Daoy (cell line): ENCODE measurements around the gene CEBPZOS. TPM values are rescaled to one million over a fixed set of nuclear protein-coding genes. Genes with fewer than 3 reads are reported as not detected.
"Not testable (repeated sequence)": the region's sequence is repeated elsewhere in the genome, so short reads cannot be mapped to it uniquely, and the experiment has no call there.

ENCODE experiments used
- DNase-seq: peaks from one replicate; pipeline ENCODE4 v3.0.0-alpha.2; 2015; ENCODE audit warnings: low read depth
- total RNA-seq: library from RNA; depleted of rRNA; stranded (reverse); fragments of >200 nt; shearing (Covaris generic); gene quantifications from 2 replicates; pipeline ENCODE4 v1.2.3, GENCODE V29; 2014

The CEBPZOS gene
- total RNA-seq, 1 experiment from 2014 or later, result 10.5 TPM

DNA sequence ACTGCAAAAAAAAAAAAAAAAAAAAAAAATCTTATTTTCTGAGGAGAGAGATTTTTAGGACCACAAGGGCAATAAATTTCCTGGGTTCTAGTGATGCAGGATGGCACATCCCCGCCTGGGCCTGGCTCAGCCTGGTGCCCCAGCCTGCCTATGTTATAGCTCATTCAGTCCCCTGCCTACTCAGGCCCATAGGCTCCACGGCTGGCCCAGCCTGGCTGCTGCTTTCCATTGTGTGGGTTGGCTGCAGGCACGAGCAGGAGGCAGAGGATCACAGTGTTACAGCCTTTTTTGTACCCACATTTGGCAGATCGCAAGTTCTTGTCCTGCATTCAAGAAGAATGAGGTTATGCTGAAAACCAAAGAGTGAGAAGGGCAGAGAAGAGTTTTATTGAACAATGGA is 5.0 kb upstream of the CEBPZOS start:
- DNase-seq, result no peak

DNA sequence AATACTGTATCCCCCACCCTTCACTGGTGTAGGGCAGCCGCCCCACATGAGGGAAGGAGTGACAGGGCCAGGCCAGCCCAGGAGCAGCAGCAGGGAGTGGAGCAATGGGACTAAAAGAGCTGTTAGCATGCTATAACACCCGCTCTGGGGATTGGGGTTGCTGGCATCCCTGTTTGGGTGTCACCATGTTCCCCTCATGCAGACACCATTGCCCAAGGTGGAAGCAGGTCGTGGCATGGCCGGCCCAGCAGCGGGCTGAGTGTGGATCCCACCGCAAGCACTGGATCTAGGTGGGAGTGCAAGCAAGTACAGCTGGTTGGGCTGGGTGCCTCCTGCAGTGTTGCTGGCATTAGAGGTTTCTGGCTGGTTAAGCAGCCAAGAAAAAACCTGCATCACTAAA is 4.5 kb upstream of the CEBPZOS start:
- no peak for DNase-seq

DNA sequence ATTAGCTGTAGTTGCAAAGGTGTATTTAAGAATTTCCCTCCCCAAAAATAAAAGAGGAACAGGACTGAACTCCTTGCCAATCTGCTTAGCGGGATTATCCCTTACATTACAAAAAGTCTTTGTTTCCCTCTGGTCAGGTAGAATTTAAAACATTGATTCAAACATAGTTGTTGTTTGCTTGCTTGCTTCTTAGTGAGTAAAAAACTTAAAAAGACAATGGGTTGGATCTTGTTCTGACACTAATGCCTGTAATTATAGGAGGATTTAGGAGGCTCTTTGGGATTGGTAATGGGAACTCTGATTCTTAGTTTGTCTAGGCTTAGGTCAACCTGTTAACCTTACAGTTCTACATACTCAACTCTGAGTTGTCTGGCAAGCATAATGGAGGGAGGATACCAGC is 3.7 kb upstream of the CEBPZOS start:
- DNase-seq, result no peak

DNA sequence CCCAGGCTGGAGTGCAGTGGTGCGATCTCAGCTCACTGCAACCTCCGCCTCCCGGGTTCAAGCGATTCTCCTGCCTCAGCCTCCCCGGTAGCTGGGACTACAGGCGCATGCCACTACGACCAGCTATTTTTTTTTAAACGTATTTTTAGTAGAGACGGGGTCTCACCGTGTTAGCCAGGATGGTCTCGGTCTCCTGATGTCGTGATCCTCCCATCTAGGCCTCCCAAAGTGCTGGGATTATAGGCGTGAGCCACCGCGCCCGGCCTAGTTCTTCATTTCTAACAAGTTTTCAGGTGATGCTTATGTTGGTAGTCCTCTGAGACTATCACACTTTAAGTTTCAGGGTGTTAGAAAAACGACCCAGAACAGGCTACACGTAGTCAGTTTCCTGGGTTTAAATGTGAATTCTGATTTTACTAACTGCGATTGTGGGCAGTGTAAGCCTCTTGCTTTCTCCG is 405 bp upstream of the CEBPZOS start:
- not testable (repeated sequence) for DNase-seq

DNA sequence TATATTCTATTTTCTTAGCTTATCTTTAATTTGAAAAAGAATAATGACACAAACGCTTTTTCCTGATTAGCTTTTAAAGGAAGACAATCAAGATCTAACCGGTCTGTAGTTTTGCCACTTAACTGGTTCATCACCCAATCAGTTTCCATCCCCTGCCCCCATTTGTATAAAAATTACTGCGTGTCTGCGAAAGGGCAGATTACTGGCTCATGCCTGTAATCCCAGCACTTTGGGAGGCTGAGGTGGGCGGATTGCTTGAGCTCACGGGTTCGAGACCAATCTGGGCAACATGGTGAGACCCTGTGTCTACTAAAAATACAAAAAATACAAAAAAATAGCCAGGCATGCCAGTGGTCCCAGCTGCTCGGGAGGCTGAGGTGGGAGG is 2.4 kb downstream of the CEBPZOS start:
- DNase-seq, result no peak

DNA sequence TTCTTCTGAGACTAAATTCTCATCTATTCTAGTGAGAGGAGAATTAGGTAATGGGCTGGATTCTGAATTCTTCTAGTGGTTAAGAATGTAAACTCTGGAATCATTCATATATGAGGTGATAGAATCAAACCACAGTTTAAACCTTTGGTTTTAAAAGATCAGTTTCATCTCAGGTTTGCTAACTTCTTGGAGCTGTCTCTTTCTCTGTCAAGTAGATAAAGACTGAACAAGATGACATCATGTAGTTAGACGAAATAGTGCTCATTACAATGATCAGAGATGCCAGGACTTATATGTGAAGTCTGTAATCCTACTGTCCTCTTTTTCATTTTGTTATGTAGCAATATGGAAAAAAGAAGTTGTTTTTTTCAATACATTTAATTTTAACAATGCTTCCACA is 4.9 kb downstream of the CEBPZOS start:
- no peak for DNase-seq

DNA sequence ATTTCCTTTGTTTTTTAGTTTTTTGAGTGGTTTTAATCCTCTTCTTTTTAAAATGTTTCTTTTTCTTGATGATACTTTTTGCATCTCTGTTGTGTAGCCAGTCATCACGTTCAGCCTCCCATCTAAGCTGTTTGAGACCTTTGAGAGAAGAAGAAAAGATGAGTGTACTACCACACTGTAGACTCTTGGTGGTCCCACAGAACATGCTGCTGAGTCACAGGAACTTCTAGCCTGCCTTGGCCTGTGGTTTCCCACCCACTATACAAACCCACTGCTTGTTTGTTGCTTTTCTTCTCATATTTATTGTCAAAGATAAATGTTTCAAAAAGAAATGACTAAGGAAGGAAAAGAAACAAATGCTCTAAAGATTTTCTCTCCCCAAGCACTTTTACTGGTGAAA is 5.5 kb downstream of the CEBPZOS start:
- DNase-seq, result peak; percentile 27

DNA sequence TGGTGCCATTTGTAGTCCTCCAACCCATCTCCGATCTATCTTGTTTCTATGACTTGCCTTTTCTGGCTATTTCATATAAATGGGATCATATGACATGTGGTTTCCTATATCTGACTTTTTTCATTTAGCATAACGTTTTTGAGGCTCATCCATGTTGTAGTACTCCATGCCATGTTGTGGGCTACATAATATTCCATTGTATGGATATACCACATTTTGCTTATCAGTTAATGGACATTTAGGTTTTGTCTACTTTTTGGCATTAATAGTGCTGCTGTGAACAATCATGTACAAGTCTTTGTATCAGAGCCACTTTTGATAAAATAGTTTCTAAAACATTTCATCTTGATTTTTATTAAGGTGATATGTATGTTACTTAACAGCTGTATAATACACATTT is 7.4 kb downstream of the CEBPZOS start:
- no peak for DNase-seq

DNA sequence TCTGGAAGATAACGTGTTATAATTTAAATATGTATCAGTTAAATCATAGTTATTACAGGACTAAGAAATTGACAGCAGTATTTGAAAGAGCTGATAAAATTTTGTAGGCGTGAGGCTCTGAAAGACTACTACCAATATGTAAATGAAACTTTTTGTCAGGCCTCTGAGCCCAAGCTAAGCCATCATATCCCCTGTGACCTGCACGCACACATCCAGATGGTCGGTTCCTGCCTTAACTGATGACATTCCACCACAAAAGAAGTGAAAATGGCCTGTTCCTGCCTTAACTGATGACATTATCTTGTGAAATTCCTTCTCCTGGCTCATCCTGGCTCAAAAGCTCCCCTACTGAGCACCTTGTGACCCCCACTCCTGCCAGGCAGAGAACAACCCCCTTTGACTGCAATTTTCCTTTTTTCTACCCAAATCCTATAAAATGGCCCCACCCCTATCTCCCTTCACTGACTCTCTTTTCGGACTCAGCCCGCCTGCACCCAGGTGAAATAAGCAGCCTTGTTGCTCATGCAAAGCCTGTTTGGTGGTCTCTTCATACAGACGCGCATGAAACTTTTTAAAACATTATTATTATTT is 8.9 kb downstream of the CEBPZOS start:
- DNase-seq, result not testable (repeated sequence)

DNA sequence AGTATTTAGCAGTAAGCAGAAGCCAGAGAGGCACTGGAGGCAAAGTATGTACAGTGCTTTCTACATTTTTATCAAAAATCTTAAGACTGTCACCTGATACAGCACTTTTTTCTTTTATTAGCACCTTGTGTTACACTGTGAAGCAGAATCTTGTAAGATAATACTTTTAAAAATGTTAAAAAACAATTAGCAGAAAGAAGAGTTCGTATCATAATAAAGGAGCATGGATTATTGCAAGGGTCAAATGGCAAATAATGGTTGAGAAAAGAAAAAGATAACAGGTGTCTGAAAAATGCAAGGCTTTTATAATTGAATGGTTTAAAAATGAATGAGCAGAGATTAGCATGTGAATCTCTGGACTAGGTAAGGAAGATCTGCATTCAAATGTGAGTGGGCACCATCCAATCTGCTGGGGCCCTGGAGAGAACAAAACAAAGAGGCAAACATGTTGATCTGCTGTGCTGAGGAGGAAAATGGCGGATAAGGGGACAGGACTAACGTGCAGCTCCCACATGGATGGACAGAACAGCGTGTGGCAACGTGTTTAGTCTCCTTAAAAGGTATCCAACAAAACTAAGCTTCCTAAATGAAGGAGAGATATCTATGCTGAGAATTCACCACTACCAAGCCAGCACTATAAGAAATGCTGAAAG is 9.5 kb downstream of the CEBPZOS start:
- no peak for DNase-seq

DNA sequence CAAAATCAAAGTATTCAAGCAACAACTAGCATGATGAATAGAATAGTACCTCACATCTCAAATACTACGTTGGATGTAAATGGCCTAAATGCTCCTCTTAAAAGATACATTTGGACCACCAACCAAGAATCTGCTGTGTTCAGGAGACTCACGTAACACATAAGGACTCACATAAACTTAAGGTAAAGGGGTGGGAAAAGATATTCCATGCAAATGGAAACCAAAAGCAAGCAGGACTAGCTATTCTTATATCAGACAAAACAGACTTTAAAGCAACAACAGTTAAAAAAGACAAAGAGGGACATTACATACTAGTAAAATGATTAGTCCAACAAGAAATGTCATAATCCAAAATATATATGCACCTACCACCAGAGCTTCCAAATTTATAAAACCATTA is 10.5 kb downstream of the CEBPZOS start:
- not testable (repeated sequence) for DNase-seq

DNA sequence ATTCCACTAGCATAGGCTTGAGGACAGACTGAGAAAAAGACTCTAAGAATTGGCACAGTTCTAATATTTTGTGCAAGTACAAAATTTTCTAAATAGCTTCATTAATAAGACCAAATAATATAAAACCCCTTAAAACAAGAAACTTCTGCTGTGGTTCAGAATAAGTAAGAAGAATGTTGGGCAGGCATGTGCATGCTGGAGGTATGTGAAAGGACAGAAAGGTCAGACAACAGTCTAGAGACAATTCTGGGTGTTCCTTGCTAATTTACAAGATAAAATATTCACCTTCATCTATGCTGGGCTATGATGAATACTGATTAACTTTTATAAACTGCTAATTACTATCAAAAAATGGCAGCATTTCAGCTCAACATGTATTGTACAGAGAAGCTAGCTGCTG is 14.9 kb downstream of the CEBPZOS start:
- no peak for DNase-seq

DNA sequence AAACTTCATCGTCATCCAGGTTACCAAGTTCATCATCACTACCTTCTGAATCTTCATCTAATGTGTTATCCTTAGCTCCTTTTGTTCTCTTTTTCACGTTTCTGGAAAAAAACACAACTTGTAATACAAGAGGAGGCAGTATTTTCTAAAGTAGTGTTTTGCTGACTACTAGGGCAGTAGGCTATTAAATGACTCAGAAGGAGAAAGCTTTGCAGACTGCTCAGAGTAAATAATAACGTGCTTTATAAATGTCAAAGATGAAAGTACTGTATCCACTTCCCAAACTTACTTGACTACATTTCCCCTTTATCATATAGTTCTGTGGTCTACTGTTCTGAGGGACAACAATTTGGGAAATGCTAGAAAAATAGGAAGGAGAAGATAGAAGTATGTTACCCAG is 15.6 kb downstream of the CEBPZOS start:
- no peak for DNase-seq

DNA sequence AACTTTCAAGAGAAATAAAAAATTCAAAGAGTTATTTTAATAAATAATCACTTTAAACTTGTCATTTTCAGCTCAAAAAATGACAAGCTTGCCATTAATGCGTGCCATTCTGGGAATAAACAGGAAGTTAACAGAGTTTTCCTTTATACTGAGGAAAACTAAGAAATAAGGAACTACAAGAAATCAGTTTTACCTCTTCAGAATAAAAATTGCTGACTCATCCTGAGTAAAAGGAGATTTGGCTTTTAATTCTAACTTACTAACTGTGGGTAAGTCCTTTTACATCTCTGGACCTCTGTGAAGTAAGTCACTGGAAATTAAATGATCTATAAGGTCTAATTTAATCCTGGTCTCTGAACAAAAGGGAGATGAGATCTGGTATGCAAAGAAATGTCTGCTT is 19.0 kb downstream of the CEBPZOS start:
- no peak for DNase-seq

DNA sequence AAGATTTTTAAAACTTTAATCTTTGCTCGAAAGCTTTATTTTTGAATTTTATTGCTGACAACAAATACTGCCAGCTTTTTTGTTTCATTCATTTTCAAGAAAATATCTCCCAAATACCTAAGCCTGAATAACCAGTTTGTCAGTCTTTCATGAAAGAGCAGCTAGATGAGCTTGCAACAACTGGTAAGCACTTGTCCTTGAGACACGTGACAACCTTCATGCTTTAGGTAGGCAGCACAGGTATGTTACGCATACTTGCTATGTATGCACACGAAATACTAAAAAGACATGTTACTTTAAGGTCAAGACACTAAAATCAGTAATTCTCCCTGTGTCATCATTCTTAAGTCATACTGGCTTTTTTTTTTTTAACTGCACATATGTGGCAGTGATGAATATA is 22.8 kb downstream of the CEBPZOS start:
- DNase-seq, result no peak

DNA sequence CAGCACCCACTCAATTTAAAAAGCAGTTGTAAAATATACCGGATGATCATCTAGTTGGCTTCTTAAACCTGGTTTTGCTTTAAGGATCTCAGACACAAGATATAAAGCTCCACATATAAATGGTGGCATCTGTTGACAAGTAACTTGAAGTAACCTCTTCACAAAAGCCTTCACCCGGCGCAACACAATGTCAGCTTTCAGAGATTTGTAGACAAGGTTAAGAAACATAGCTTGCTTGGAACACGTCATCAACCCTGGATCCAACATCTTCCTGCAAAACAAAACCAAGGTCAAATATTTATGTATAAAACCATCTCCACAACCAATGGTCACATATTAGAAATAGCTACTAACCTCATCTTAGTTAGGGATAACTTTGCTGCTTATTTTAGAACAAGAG is 26.8 kb downstream of the CEBPZOS start:
- DNase-seq, result no peak

DNA sequence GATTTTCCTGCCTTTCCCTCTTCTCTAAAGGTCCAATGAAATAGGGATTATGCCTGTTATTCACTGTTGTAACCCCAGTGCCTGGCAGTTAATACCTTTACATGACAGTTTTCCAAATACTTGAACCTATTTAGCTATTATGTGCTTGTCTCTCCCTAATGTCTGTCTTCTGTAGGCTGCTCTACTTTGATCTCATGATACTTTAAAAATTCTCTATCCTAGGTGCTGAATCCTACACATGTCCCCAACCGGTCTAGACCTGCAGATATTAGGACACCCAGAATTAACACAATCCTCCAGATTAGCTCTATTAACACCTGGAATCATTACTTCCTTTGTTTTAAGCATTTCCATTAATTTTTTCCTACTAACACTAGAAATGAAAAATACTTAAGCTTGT is 27.8 kb downstream of the CEBPZOS start:
- no peak for DNase-seq

DNA sequence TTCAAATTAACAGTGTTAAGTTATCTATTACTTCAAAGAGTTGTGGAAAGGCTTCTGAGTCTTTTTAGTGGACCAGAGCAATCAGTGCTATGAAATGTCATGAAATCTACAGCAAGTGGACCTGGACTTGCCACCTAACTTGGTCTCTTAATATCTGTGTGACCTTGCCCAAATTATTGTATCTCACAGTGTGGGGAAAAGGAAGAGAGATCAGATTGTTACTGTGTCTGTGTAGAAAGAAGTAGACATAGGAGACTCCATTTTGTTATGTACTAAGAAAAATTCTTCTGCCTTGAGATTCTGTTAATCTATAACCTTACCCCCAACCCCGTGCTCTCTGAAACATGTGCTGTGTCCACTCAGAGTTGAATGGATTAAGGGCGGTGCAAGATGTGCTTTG is 28.8 kb downstream of the CEBPZOS start:
- DNase-seq, result not testable (repeated sequence)

DNA sequence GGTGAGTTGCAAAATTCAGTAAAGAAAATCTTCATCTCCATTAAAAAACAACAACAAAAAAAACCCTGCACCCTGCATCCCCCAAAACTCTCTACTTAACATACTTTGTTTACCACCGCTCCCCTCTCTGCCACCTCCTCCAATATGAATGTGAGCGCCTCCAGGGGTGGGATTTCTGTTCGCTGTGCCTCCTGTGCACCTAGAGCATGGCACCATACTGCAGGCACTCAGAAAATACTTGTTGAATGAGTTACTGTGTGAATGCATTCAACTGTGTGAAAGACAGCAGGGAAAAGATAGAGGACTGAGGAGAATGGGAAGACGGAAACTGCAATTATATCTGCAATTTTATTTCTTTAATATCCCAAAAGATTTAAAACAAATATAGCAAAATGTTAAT is 30.6 kb downstream of the CEBPZOS start:
- no peak for DNase-seq

DNA sequence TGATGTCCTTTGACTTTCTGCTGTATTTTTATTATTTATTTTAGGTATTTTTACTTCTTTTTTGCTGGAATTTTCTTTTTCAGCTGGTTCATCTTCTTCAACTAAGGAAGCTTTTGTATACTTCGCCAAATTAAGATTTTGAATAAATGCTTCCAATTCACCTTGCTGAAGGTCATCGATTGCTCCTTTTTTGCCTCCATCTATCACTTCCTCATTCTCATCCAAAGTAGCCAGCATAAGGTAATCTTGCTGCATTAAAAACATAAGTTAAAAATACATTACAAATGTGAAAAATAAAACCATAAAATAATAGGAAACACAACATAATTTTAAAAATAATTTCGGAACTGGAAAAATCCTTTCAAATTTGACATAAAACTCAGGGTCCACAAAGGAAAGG is 32.5 kb downstream of the CEBPZOS start:
- no peak for DNase-seq

DNA sequence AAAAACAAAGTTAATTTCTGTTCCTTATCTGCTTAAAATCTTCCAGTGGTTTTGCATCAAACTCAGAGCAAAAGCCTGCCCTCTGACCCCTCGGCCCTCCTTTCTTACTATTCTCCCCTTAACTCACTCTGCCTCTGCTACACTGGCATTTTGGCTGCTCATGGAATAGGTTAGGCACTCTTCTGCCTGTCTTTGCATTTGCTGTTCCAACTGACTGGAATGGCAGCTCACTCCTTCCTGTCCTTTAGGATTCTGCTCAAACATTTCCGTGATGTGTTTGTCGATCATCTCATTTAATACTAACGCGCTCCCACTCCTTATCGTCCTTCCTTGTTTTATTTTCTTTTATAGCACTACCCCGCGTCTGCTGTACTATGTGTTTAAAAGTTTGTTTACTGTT is 34.3 kb downstream of the CEBPZOS start:
- DNase-seq, result peak; percentile 14

DNA sequence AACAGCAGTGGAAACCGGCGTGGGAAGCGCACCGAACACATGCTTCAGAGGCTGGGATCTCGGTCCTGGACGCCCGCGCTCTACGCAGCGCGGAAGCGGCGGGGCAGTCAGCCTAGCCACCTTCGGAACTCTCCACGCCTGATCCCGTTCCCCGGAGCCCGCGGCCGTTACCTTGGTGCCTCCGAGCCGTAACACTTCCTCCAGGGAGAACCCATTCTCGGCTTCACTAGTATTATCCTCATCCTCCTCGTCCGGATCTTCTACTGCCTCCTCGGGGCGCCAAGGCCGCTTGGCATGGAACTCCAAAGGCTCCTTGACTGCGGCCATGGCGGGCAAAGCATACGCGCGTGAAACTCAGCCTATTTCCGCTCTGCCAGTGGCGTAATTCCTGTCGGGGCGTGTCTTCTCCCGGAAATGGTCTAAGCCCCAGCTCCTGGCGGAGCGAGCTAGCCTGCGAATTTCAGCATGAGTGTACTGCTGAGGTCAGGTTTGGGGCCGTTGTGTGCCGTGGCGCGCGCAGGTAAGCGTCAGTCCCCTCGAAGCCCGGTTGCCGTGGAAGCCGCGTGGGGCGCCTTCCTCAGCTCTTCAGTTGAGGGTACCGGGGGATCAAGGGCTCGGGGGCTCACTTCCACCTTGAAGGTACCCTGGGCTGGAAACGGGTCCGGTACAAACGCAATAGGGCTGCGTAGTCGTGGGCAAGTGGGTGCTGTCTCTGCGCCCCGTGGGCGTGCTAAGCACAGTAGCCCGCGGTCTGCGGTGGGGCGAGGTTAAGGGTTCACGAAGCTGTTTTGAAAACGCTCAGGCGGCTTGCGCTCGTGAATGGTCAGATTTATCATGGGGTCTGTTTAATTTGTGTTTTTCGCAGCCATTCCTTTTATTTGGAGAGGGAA is 35.2 kb downstream of the CEBPZOS start, which contains the start of the genes CEBPZ and NDUFAF7:
CEBPZ (minus strand) TSS at position 356 of the 890 bp plus-strand sequence; CDS start at position 327, 29 bp downstream.
NDUFAF7 (plus strand) TSS at position 418 of the 890 bp plus-strand sequence; CDS start at position 466, 48 bp downstream.
- DNase-seq, result peak; percentile 94
